Neuronal stem cell (in vitro differentiated cells): ENCODE measurements around the gene KAZN.

Experiments used
- DNase-seq: peaks from one replicate; pipeline ENCODE4 v3.0.0-alpha.2; 2013; ENCODE audit warnings: low spot score
- H2AFZ ChIP-seq: one replicate; pipeline ENCODE4 v1.6.1; 2013; ENCODE audit warnings: mild to moderate bottlenecking, low read length, inconsistent platforms
- H2AK5ac ChIP-seq: 2 replicates; pipeline ENCODE4 v1.6.1; 2013; ENCODE audit warnings: low read depth, mild to moderate bottlenecking, inconsistent platforms, low read length, moderate library complexity, mixed read lengths
- H2BK120ac ChIP-seq: 2 replicates; pipeline ENCODE4 v1.6.1; 2013; ENCODE audit warnings: low read depth, mild to moderate bottlenecking, inconsistent platforms, low read length, moderate library complexity, mixed read lengths
- H2BK12ac ChIP-seq: one replicate; pipeline ENCODE4 v1.6.1; 2013; ENCODE audit warnings: low read length, inconsistent platforms
- H2BK15ac ChIP-seq: 2 replicates; pipeline ENCODE4 v1.6.1; 2013; ENCODE audit warnings: mild to moderate bottlenecking, low read length, inconsistent platforms, mixed read lengths
- H2BK5ac ChIP-seq: one replicate; pipeline ENCODE4 v1.6.1; 2013; ENCODE audit warnings: inconsistent platforms, mild to moderate bottlenecking, low read length, moderate library complexity
- H3K14ac ChIP-seq: one replicate; pipeline ENCODE4 v1.6.1; 2013; ENCODE audit warnings: low read length, inconsistent platforms
- H3K18ac ChIP-seq: 2 replicates; pipeline ENCODE4 v1.6.1; 2013; ENCODE audit warnings: low read length, inconsistent platforms
- H3K23ac ChIP-seq: 2 replicates; pipeline ENCODE4 v1.6.1; 2013; ENCODE audit warnings: low read depth, mild to moderate bottlenecking, mixed read lengths, low read length, inconsistent platforms; ENCODE audit not compliant: poor library complexity
- H3K27ac ChIP-seq: replicated peaks from 3 replicates; pipeline ENCODE4 v1.5.1; 2013; ENCODE audit warnings: low read length, inconsistent platforms
- H3K27me3 ChIP-seq, 3 experiments: 2 replicates each; pipeline ENCODE4 v1.6.1; 2013; ENCODE audit warnings: low read length in 3 of 3, mild to moderate bottlenecking in 2 of 3, inconsistent platforms in 1 of 3, low read depth in 1 of 3, mixed read lengths in 1 of 3, moderate library complexity in 1 of 3; ENCODE audit not compliant: control insufficient read depth in 3 of 3, insufficient read depth in 3 of 3
- H3K36me3 ChIP-seq, 2 donors: replicated peaks in 1 of 2; 2 replicates each; pipeline ENCODE4 v1.6.1; 2013; ENCODE audit warnings: low read length in 2 of 2; ENCODE audit not compliant: control insufficient read depth in 2 of 2, insufficient read depth in 2 of 2
- H3K4ac ChIP-seq: 2 replicates; pipeline ENCODE4 v1.6.1; 2013; ENCODE audit warnings: inconsistent platforms, mild to moderate bottlenecking, low read length, moderate library complexity
- H3K4me1 ChIP-seq, 2 donors: 1 replicate in 1 of 2; 2 replicates in 1 of 2; pipeline ENCODE4 v1.6.1; 2013; ENCODE audit warnings: low read length in 2 of 2, low read depth in 1 of 2; ENCODE audit not compliant: control insufficient read depth in 2 of 2, insufficient read depth in 1 of 2
- H3K4me2 ChIP-seq: one replicate; pipeline ENCODE4 v1.6.1; 2013; ENCODE audit warnings: mild to moderate bottlenecking, low read length, inconsistent platforms; ENCODE audit not compliant: insufficient read depth, poor library complexity, severe bottlenecking
- H3K4me3 ChIP-seq, 2 donors: 2 replicates each; pipeline ENCODE4 v1.5.1; 2013; ENCODE audit warnings: low read length in 2 of 2, mild to moderate bottlenecking in 2 of 2, inconsistent platforms in 1 of 2, moderate library complexity in 1 of 2
- H3K79me1 ChIP-seq: one replicate; pipeline ENCODE4 v1.6.1; 2013; ENCODE audit warnings: low read depth, mild to moderate bottlenecking, inconsistent platforms, low read length, moderate library complexity
- H3K9ac ChIP-seq: one replicate; pipeline ENCODE4 v1.6.1; 2013; ENCODE audit warnings: mild to moderate bottlenecking, low read depth, low read length, inconsistent platforms; ENCODE audit not compliant: poor library complexity
- H3K9me3 ChIP-seq, 2 donors: replicated peaks in 1 of 2; 2 replicates each; pipeline versions ENCODE3 to v1.6.1; 2013; ENCODE audit warnings: low read length in 2 of 2, mild to moderate bottlenecking in 2 of 2, inconsistent platforms in 1 of 2, low read depth in 1 of 2, mixed read lengths in 1 of 2, moderate library complexity in 1 of 2; ENCODE audit not compliant: control insufficient read depth in 2 of 2, insufficient read depth in 1 of 2
- H4K8ac ChIP-seq: one replicate; pipeline ENCODE4 v1.6.1; 2013; ENCODE audit warnings: low read depth, mild to moderate bottlenecking, inconsistent platforms, low read length, moderate library complexity
- H4K91ac ChIP-seq: one replicate; pipeline ENCODE4 v1.6.1; 2013; ENCODE audit warnings: low read length, low read depth, mild to moderate bottlenecking, inconsistent platforms; ENCODE audit not compliant: poor library complexity
- WGBS, 2 donors: extraction: QIAGEN DNeasy Blood & Tissue Kit; methylation state at CpG; one replicate each; pipeline ENCODE4 v1.1.7; 2013; ENCODE audit warnings: missing lambda C conversion rate in 2 of 2, mixed read lengths in 1 of 2; ENCODE audit not compliant: insufficient read length in 2 of 2, insufficient replicate concordance in 1 of 2; ENCODE audit errors: extremely low coverage in 2 of 2; 5-methylcytosine and 5-hydroxymethylcytosine counted together

The KAZN gene

DNA sequence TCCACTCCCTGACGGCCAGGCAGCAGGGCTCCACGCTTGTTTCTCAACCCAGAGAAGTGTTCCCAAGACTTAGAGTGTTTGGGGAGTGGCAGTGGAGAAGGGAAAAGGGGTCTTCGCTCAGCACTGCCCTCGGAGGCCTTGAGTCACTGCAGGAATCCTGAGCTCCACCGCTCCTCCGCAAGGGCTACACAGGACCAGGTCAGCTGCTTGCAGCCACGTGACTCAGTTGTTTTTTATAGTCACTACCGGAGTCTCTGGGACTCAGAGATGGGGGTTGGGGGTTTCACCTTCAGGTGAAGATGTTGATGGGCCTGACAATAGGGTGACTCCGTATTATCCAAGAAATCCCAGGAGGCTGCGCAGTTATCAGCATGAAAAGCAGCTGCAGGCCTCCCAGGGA lies 478.9 kb downstream of the KAZN start:
- Histone ChIP-seq H3K27me3 (no peaks in the 10 kb centered on the region), H4K8ac (no peak overlapping the region), H3K36me3 (peaks cover 0 to 2% of the 10 kb centered on the region in 2 donors), H3K18ac (peak overlapping the region; percentile 62), H3K4me1 (no peaks in the 10 kb centered on the region), H3K27ac (no peak overlapping the region), H3K4ac (no peak overlapping the region), H2BK120ac (no peak overlapping the region), H2AFZ (no peak overlapping the region), H3K23ac (no peak overlapping the region), H3K9ac (no peak overlapping the region), H3K14ac (no peak overlapping the region), H3K4me3 (no peak overlapping the region), H3K4me2 (no peak overlapping the region), H4K91ac (no peak overlapping the region), H2BK15ac (no peak overlapping the region), H3K9me3 (no peaks in the 10 kb centered on the region), H2BK12ac (no peak overlapping the region), H3K79me1 (no peaks in the 10 kb centered on the region), H2AK5ac (no peak overlapping the region), H2BK5ac (no peak overlapping the region)
- DNase-seq = no peak
- no CpG with 5 or more reads among the region's 10 CpGs for WGBS, 2 donors

DNA sequence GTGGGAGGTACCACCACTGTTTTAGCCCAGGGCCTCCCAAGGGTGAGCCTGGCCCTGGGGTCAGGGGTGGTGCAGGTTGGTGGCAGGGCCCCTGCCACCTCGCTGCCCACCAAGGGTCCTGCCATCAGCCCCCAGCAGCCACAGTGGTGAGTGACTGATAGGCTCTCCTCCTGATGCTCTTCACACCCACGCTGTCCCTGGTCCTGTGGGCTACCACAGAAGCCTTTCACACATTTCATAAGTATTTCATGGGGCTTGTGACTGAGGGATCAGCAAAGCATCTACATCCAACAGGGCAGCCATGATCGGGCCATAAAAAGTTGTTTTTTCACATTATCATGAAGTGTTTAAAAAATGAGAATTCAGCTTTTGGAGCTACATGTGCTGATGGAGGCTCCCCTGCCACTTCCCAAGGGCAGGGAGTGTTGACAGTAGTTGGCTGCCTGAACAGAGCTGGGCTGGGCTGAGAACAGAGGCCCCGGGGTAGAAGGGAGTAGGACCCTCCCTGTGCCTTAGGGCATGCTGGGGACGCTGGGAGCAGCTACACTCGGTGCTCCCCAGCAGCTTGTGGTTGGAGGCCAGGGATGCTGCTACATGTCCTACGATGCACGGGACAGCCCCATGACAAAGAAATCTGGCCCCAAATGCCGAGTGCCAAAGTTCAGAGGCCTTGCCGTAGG lies 482.0 kb downstream of the KAZN start:
- DNase-seq = no peak
- no peak overlapping the region for H2BK12ac ChIP-seq
- H3K9ac ChIP-seq = no peak overlapping the region
- no peak overlapping the region for H2AFZ ChIP-seq
- no peak overlapping the region for H3K23ac ChIP-seq
- H3K27me3 ChIP-seq = no peaks in the 10 kb centered on the region
- no peak overlapping the region for H2AK5ac ChIP-seq
- no peak overlapping the region for H2BK5ac ChIP-seq
- H3K27ac ChIP-seq = no peak overlapping the region
- no peak overlapping the region for H3K18ac ChIP-seq
- H3K4me2 ChIP-seq = no peak overlapping the region
- H3K9me3 ChIP-seq = no peaks in the 10 kb centered on the region
- H2BK120ac ChIP-seq = no peak overlapping the region
- no peaks in the 10 kb centered on the region for H3K36me3 ChIP-seq
- no CpG with 5 or more reads among the region's 10 CpGs for WGBS, 2 donors
- no peak overlapping the region for H2BK15ac ChIP-seq
- H3K14ac ChIP-seq = no peak overlapping the region
- no peak overlapping the region for H3K4ac ChIP-seq
- H3K4me1 ChIP-seq = peaks cover 0 to 2% of the 10 kb centered on the region in 2 donors
- no peak overlapping the region for H3K4me3 ChIP-seq
- no peaks in the 10 kb centered on the region for H3K79me1 ChIP-seq
- H4K8ac ChIP-seq = no peak overlapping the region
- H4K91ac ChIP-seq = no peak overlapping the region

DNA sequence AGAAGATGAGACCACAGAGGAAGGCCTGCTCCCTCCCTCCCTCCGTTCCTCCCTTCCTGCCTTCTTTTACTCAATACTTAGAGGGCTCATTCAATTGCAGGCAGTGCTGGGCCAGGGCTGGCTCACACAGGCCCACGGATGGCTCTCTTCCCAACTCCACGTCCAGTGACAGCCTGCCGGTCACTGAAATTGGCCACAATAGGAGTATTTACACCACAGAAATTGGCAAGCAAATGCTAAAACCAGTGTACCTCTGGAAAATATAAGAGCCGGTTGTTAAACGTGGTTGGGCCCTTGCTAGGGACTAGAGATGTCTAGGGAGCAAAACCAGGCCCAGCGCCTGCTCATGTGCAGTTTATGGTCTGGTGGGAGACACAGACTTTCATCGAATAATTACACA lies 482.6 kb downstream of the KAZN start:
- Histone ChIP-seq H3K27me3 (no peaks in the 10 kb centered on the region), H3K27ac (no peak overlapping the region), H3K36me3 (no peaks in the 10 kb centered on the region), H2AFZ (no peak overlapping the region), H2BK120ac (no peak overlapping the region), H3K79me1 (no peaks in the 10 kb centered on the region), H3K9me3 (no peaks in the 10 kb centered on the region), H3K4me3 (no peak overlapping the region), H3K4me1 (peaks cover 0 to 2% of the 10 kb centered on the region in 2 donors), H3K9ac (no peak overlapping the region), H2BK12ac (no peak overlapping the region), H3K14ac (no peak overlapping the region), H3K18ac (no peak overlapping the region), H4K91ac (no peak overlapping the region), H2AK5ac (no peak overlapping the region), H3K4ac (no peak overlapping the region), H3K4me2 (no peak overlapping the region), H2BK5ac (no peak overlapping the region), H2BK15ac (no peak overlapping the region), H4K8ac (no peak overlapping the region), H3K23ac (no peak overlapping the region)
- no peak for DNase-seq
- no CpG with 5 or more reads among the region's 8 CpGs for WGBS, 2 donors

DNA sequence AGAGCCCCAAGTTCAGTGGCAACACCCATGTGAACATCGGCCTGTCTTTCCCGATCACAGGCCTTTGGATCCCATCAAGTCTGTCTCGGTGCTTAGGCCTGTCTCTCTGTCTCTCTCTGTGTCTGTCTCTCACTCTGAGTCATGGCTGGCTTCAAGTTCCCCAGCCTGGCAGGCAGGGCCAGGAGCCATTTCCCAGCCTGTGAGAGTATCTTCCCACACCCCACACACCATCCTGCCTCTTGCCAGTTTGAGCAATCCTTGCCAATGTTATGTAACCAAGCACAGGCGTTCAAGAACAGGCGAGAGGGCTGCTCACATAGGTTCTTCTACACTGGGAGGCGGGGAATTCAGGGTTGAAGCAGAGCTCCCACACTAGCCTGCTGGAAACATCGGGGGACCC lies 485.1 kb downstream of the KAZN start:
- Histone ChIP-seq H3K18ac (peak overlapping the region; percentile 51), H4K91ac (no peak overlapping the region), H3K4me2 (no peak overlapping the region), H2AK5ac (peak overlapping the region; percentile 68), H3K36me3 (no peaks in the 10 kb centered on the region), H3K79me1 (no peaks in the 10 kb centered on the region), H2BK5ac (no peak overlapping the region), H3K14ac (no peak overlapping the region), H3K23ac (no peak overlapping the region), H2AFZ (no peak overlapping the region), H3K4me3 (peak overlapping the region in 1 of 2 donors; percentile 14), H3K4me1 (peaks cover 2 to 12% of the 10 kb centered on the region in 2 donors), H4K8ac (no peak overlapping the region), H3K9ac (no peak overlapping the region), H3K27me3 (no peaks in the 10 kb centered on the region), H3K27ac (no peak overlapping the region), H3K4ac (no peak overlapping the region), H2BK120ac (no peak overlapping the region), H2BK12ac (no peak overlapping the region), H2BK15ac (no peak overlapping the region), H3K9me3 (no peaks in the 10 kb centered on the region)
- DNase-seq = no peak
- WGBS, 2 donors = no CpG with 5 or more reads among the region's 7 CpGs
